Activated naive CD4-positive, alpha-beta T cell treated with anti-CD3 and anti-CD28 coated beads for 36 hours (primary cell): ENCODE data around the gene TTLL5. TPM values are rescaled to one million over a fixed set of nuclear protein-coding genes. Genes with fewer than 3 reads are reported as not detected.

Source experiments
- CTCF ChIA-PET: fragments of 350-600 bp; sonication (Branson Sonifier 250); formaldehyde crosslinking; loops from one replicate; lab custom pipeline; 2021; ENCODE audit warnings: antibody characterized with exemption; lab: Charles Lee
- DNase-seq: peaks from one replicate; pipeline ENCODE4 v3.0.0-alpha.2; 2020
- H3K27ac Mint-ChIP-seq: one replicate; pipeline ENCODE4 v1.8.0; 2021; ENCODE audit warnings: mild to moderate bottlenecking, mixed read lengths
- H3K27me3 Mint-ChIP-seq: one replicate; pipeline ENCODE4 v1.8.0; 2021; ENCODE audit warnings: low read depth, mixed read lengths
- H3K36me3 Mint-ChIP-seq: one replicate; pipeline ENCODE4 v1.8.0; 2021; ENCODE audit warnings: low read depth, mixed read lengths
- H3K4me1 Mint-ChIP-seq: one replicate; pipeline ENCODE4 v1.8.0; 2021; ENCODE audit warnings: low read depth, mixed read lengths
- H3K4me3 Mint-ChIP-seq: one replicate; pipeline ENCODE4 v1.8.0; 2021; ENCODE audit warnings: mild to moderate bottlenecking, moderate library complexity, mixed read lengths
- H3K9me3 Mint-ChIP-seq: one replicate; pipeline ENCODE4 v1.8.0; 2021; ENCODE audit warnings: mixed read lengths
- intact Hi-C: fragments of 100-400 bp; cut with micrococcal nuclease; formaldehyde crosslinking; loops from one replicate; pipeline ENCODE4 v1.15.1; 2023
- total RNA-seq, 2 experiments: library from RNA; stranded (reverse); gene quantifications; one replicate each; pipeline ENCODE4 v1.2.3, GENCODE V29; 2021

The TTLL5 gene
- total RNA-seq, 2 experiments from 2014 or later = 23.8 to 25.1 TPM

GRCh38 chr14:75984674-75985073 lies 323.6 kb downstream of the TTLL5 start:
- no peak overlapping the region for H3K4me3 Mint-ChIP-seq
- DNase-seq = no peak
- H3K36me3 Mint-ChIP-seq = no peaks in the 10 kb centered on the region
- H3K4me1 Mint-ChIP-seq = peaks cover 29% of the 10 kb centered on the region
- H3K9me3 Mint-ChIP-seq = no peaks in the 10 kb centered on the region
- H3K27me3 Mint-ChIP-seq = no peaks in the 10 kb centered on the region
- CTCF ChIA-PET = interaction anchor here (0.6 to 13.8 kb wide), 2 partner anchors 76 to 471 kb away, joined by 3 to 131 read pairs; no protein-coding TSS in a partner anchor
- H3K27ac Mint-ChIP-seq = no peak overlapping the region
- intact Hi-C loops = loop anchor here (5.0 to 10.0 kb wide), 4 partner anchors 168 to 980 kb away; partner anchors contain the start of genes GPATCH2L and JDP2

GRCh38 chr14:75985618-75986438 lies 324.8 kb downstream of the TTLL5 start, which contains the start of gene IFT43:
TSS of gene IFT43 (plus strand) at chr14:75985763. CDS start at chr14:75985787, 24 bp downstream.
- no peaks in the 10 kb centered on the region for H3K36me3 Mint-ChIP-seq
- peaks cover 22% of the 10 kb centered on the region for H3K4me1 Mint-ChIP-seq
- CTCF ChIA-PET = interaction anchor here (0.7 to 13.8 kb wide), 4 partner anchors 12 to 409 kb away, joined by 3 to 131 read pairs (median 4); no protein-coding TSS in a partner anchor
- peak within 1 kb of the TSS; percentile 79 for H3K4me3 Mint-ChIP-seq
- H3K27me3 Mint-ChIP-seq = no peaks in the 10 kb centered on the region
- intact Hi-C loops = loop anchor here (10.0 kb wide), 3 partner anchors 561 to 979 kb away; partner anchors contain the start of gene JDP2
- H3K27ac Mint-ChIP-seq = no peak within 1 kb of the TSS
- no peaks in the 10 kb centered on the region for H3K9me3 Mint-ChIP-seq
- peak; percentile 95 for DNase-seq

DNA sequence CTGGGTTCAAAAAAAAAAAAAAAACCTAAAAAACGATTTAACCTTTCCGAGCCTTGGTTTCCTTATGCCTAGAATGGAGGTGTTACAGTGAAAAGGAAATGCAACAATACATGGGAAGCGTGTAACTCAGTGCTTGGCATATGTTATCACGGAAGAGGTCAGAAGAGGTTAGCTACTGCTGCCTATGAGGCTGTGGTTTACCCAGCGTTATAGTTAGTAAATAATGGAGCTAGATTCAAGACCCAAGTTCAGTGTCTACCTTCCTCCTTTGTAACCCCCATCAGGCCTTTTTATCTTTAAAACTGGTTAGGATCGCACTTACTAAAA lies 325.4 kb downstream of the TTLL5 start:
- intact Hi-C loops = loop anchor here (10.0 kb wide), 3 partner anchors 562 to 978 kb away; partner anchors contain the start of gene JDP2
- H3K9me3 Mint-ChIP-seq = no peaks in the 10 kb centered on the region
- H3K36me3 Mint-ChIP-seq = no peaks in the 10 kb centered on the region
- CTCF ChIA-PET = interaction anchor here (0.5 to 13.8 kb wide), 2 partner anchors 78 to 191 kb away, joined by 3 to 131 read pairs; no protein-coding TSS in a partner anchor
- peaks cover 16% of the 10 kb centered on the region for H3K4me1 Mint-ChIP-seq
- no peak overlapping the region for H3K27ac Mint-ChIP-seq
- H3K4me3 Mint-ChIP-seq = peak overlapping the region; percentile 79
- no peaks in the 10 kb centered on the region for H3K27me3 Mint-ChIP-seq
- DNase-seq = no peak

GRCh38 chr14:75987201-75987970 lies 326.3 kb downstream of the TTLL5 start:
- DNase-seq = no peak
- intact Hi-C loops = loop anchor here (10.0 kb wide), 3 partner anchors 563 to 977 kb away; partner anchors contain the start of gene JDP2
- no peak overlapping the region for H3K27ac Mint-ChIP-seq
- H3K4me1 Mint-ChIP-seq = peaks cover 11% of the 10 kb centered on the region
- H3K9me3 Mint-ChIP-seq = no peaks in the 10 kb centered on the region
- H3K4me3 Mint-ChIP-seq = no peak overlapping the region
- no peaks in the 10 kb centered on the region for H3K27me3 Mint-ChIP-seq
- CTCF ChIA-PET = interaction anchor here (1.2 to 13.8 kb wide), 2 partner anchors 79 to 512 kb away, joined by 3 to 131 read pairs; no protein-coding TSS in a partner anchor
- no peaks in the 10 kb centered on the region for H3K36me3 Mint-ChIP-seq

GRCh38 chr14:75989134-75989533 lies 328.1 kb downstream of the TTLL5 start:
- CTCF ChIA-PET = interaction anchor here (1.3 to 13.8 kb wide), 2 partner anchors 81 to 280 kb away, joined by 6 to 131 read pairs; no protein-coding TSS in a partner anchor
- Mint-ChIP-seq H3K27ac (no peak overlapping the region), H3K4me1 (peaks cover 10% of the 10 kb centered on the region), H3K36me3 (peaks cover under 1% of the 10 kb centered on the region), H3K4me3 (no peak overlapping the region), H3K9me3 (no peaks in the 10 kb centered on the region), H3K27me3 (no peaks in the 10 kb centered on the region)
- DNase-seq = no peak
- intact Hi-C loops = loop anchor here (10.0 kb wide), 3 partner anchors 564 to 976 kb away; partner anchors contain the start of gene JDP2

GRCh38 chr14:75990297-75990696 lies 329.3 kb downstream of the TTLL5 start:
- intact Hi-C loops = no loop called here
- CTCF ChIA-PET = interaction anchor here (1.3 to 1.6 kb wide), 2 partner anchors 8 to 281 kb away, joined by 6 read pairs; partner anchors contain the start of gene TGFB3

DNA sequence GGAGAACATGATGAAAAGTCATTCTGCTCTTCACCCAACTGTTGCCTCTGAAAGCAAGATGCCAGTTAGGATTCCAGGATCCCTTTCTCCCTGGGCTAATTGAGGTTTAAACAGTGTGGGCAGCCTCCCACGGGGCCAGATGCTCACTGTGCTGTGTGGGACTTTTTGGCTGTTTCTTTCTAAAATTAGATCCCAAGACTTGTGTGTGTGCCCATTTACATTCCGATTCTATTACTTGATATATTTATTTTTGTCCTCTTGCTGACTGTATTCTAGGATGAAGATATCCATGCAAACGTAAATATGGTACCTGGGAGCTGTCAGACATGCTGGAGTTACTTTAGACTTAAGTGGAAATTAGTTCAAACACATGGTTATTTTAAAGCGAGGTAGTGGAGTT lies 330.7 kb downstream of the TTLL5 start:
- Mint-ChIP-seq H3K27ac (no peak overlapping the region), H3K9me3 (no peaks in the 10 kb centered on the region), H3K27me3 (no peaks in the 10 kb centered on the region), H3K4me3 (no peak overlapping the region), H3K4me1 (peaks cover under 1% of the 10 kb centered on the region), H3K36me3 (peaks cover 12% of the 10 kb centered on the region)
- DNase-seq = no peak
- CTCF ChIA-PET = interaction anchor here (1.6 kb wide), 1 partner anchor 10 kb away, joined by 6 read pairs; the partner anchor contains the start of gene TGFB3
- intact Hi-C loops = no loop called here

More at GRCh38 chr14:75990297-75990696, 329.3 kb downstream of the TTLL5 start:
- Mint-ChIP-seq H3K27me3 (no peaks in the 10 kb centered on the region), H3K4me3 (no peak overlapping the region), H3K9me3 (no peaks in the 10 kb centered on the region), H3K27ac (no peak overlapping the region), H3K36me3 (peaks cover 5% of the 10 kb centered on the region), H3K4me1 (peaks cover 10% of the 10 kb centered on the region)
- no peak for DNase-seq

- intact Hi-C loops = no loop called here
- CTCF ChIA-PET = no interaction called here
- no peaks in the 10 kb centered on the region for H3K4me1 Mint-ChIP-seq
- DNase-seq = no peak
- no peak overlapping the region for H3K4me3 Mint-ChIP-seq
- no peaks in the 10 kb centered on the region for H3K9me3 Mint-ChIP-seq
- no peak overlapping the region for H3K27ac Mint-ChIP-seq
- peaks cover 20% of the 10 kb centered on the region for H3K36me3 Mint-ChIP-seq
- no peaks in the 10 kb centered on the region for H3K27me3 Mint-ChIP-seq
These were observed 332.6 kb downstream of the TTLL5 start for GRCh38 chr14:75993567-75994041.

DNA sequence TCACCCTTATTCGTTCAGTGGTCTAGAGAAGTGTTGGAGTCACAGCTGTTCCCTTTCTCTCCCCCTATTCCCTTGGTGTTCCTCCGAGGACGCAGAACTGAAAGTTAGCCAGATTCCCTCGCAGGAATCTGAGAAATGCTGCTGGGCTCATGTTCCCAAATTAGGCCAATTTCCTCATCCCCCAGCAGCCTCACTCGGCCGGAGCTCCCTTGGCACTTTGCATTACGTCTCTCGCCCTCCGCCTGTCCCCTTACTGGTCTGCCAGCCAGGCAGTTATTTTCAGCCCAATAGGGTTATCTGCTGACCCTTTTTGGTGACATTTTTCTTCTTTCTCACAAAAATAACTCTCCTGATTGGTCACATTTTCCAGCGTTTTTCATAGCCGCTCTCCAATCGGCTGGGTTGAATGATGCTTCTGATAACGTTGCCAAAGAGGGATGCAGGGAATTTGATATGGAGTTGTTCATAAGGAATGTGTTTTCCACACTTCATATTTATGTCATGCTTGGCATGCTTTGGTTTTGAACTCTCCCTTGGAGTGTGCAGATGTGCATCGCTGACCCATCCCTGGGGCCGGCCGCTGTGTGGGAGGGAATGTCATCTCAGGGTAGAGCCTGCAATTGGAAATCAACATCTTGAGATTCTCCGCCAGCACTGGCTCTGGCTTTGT lies 334.5 kb downstream of the TTLL5 start:
- H3K27ac Mint-ChIP-seq = no peak overlapping the region
- H3K9me3 Mint-ChIP-seq = no peaks in the 10 kb centered on the region
- intact Hi-C loops = no loop called here
- no peaks in the 10 kb centered on the region for H3K27me3 Mint-ChIP-seq
- DNase-seq = no peak
- CTCF ChIA-PET = interaction anchor here (1.3 to 1.4 kb wide), 2 partner anchors 15 to 56 kb away, joined by 3 read pairs; no protein-coding TSS in a partner anchor
- no peak overlapping the region for H3K4me3 Mint-ChIP-seq
- no peaks in the 10 kb centered on the region for H3K4me1 Mint-ChIP-seq
- peaks cover 22% of the 10 kb centered on the region for H3K36me3 Mint-ChIP-seq

- Mint-ChIP-seq H3K27me3 (no peaks in the 10 kb centered on the region), H3K9me3 (no peaks in the 10 kb centered on the region), H3K36me3 (peaks cover 32% of the 10 kb centered on the region), H3K4me1 (no peaks in the 10 kb centered on the region), H3K27ac (no peak overlapping the region), H3K4me3 (no peak overlapping the region)
- no peak for DNase-seq
- intact Hi-C loops = no loop called here
- CTCF ChIA-PET = no interaction called here
These were observed 335.4 kb downstream of the TTLL5 start for GRCh38 chr14:75996488-75996887.

DNA sequence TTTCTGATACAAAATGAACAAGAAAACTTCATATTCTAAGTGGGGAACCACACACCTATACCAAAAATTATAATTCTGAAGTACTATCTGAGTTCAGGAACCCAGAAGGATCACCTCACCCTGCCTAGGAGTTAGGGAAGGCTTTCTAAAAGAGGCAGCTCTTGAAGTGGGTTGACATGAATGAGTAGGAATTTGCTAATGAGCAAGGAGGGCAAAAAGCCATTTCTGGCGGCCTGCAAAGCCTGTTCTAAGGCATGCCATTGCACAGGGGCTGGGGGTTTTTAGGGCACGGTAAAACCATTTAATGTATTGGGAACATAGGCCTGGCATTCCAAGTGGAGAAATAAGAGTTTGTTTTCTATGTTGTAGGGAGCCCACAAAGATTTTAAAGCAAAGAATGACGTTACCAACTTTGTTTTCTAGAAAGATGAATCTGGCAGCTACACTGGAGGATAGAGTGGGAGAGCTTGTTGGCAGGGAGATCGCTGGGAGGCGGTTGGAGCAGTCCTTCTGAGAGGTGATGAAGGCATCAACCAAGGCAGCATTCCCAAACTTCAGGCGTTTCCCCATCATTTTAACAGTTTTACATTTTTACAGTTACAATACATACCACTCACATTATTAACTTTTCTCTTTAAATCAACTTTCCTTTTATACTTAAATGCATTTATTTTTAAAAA lies 338.6 kb downstream of the TTLL5 start:
- CTCF ChIA-PET = interaction anchor here (0.7 kb wide), 1 partner anchor 20 kb away, joined by 3 read pairs; no protein-coding TSS in a partner anchor
- H3K4me1 Mint-ChIP-seq = no peaks in the 10 kb centered on the region
- peaks cover 44% of the 10 kb centered on the region for H3K36me3 Mint-ChIP-seq
- peaks cover 5% of the 10 kb centered on the region for H3K9me3 Mint-ChIP-seq
- no peak overlapping the region for H3K4me3 Mint-ChIP-seq
- DNase-seq = no peak
- H3K27ac Mint-ChIP-seq = no peak overlapping the region
- intact Hi-C loops = no loop called here
- no peaks in the 10 kb centered on the region for H3K27me3 Mint-ChIP-seq
